Natural killer cell (primary cell): ENCODE measurements around the gene COPZ2. TPM values are rescaled to one million over a fixed set of nuclear protein-coding genes. Genes with fewer than 3 reads are reported as not detected.
"Not testable (repeated sequence)": the region's sequence is repeated elsewhere in the genome, so short reads cannot be mapped to it uniquely, and the experiment has no call there.

Experiments used
- ATAC-seq, 3 donors: fragments of 150-1000 bp in 2 of 3; fragments of 200-7000 bp in 1 of 3; cut with Tn5 transposase; 1 replicate in 1 of 3; 2 replicates in 2 of 3; pipeline ENCODE4 v1.10.0; 2021; ENCODE audit warnings: mild to moderate bottlenecking in 2 of 3, moderate library complexity in 2 of 3
- DNase-seq, 2 donors: peaks; one replicate each; pipeline versions ENCODE4 v3.0.0 to v3.0.0-alpha.2; 2013 to 2021; ENCODE audit warnings: mixed read lengths in 1 of 2
- H3K27ac ChIP-seq: one replicate; pipeline ENCODE4 v1.5.1; 2013; ENCODE audit warnings: mild to moderate bottlenecking, low read length
- H3K27me3 ChIP-seq: one replicate; pipeline ENCODE4 v1.6.1; 2013; ENCODE audit warnings: low read length; ENCODE audit not compliant: control insufficient read depth, insufficient read depth
- H3K36me3 ChIP-seq: one replicate; pipeline ENCODE4 v1.6.1; 2013; ENCODE audit warnings: low read length; ENCODE audit not compliant: control insufficient read depth, insufficient read depth
- H3K4me1 ChIP-seq: one replicate; pipeline ENCODE4 v1.6.1; 2013; ENCODE audit warnings: low read length; ENCODE audit not compliant: control insufficient read depth, insufficient read depth
- H3K4me3 ChIP-seq: one replicate; pipeline ENCODE4 v1.5.1; 2013; ENCODE audit warnings: low read length
- H3K9me3 ChIP-seq: one replicate; pipeline ENCODE4 v1.6.1; 2013; ENCODE audit warnings: low read length; ENCODE audit not compliant: control insufficient read depth, insufficient read depth
- H3K27ac Mint-ChIP-seq, 2 donors: one replicate each; pipeline ENCODE4 v1.8.0; 2022; ENCODE audit warnings: mild to moderate bottlenecking in 2 of 2, mixed read lengths in 2 of 2, moderate library complexity in 1 of 2
- H3K27me3 Mint-ChIP-seq, 2 donors: one replicate each; pipeline ENCODE4 v1.8.0; 2022; ENCODE audit warnings: low read depth in 2 of 2, mixed read lengths in 2 of 2
- H3K36me3 Mint-ChIP-seq: one replicate; pipeline ENCODE4 v1.8.0; 2022; ENCODE audit warnings: mixed read lengths
- H3K4me1 Mint-ChIP-seq, 2 donors: one replicate each; pipeline ENCODE4 v1.8.0; 2022; ENCODE audit warnings: mixed read lengths in 2 of 2
- H3K4me3 Mint-ChIP-seq: one replicate; pipeline ENCODE4 v1.8.0; 2022; ENCODE audit warnings: mild to moderate bottlenecking, moderate library complexity, mixed read lengths
- H3K9me3 Mint-ChIP-seq, 2 donors: one replicate each; pipeline ENCODE4 v1.8.0; 2022; ENCODE audit warnings: mixed read lengths in 2 of 2
- WGBS: methylation state at CpG from one replicate; pipeline ENCODE4 v1.1.7; 2013; ENCODE audit warnings: missing lambda C conversion rate; ENCODE audit not compliant: insufficient coverage; 5-methylcytosine and 5-hydroxymethylcytosine counted together
- intact Hi-C: fragments of 100-400 bp; cut with micrococcal nuclease; formaldehyde crosslinking; loops from one replicate; pipeline ENCODE4 v1.14.2; 2022
- total RNA-seq, 4 donors: library from RNA; stranded (reverse); fragments of 120-200 nt in 1 of 4; gene quantifications; one replicate each; pipeline versions ENCODE4 v1.2.3 to v1.2.4, GENCODE V29; 2013 to 2022
- TF ChIP-seq, protein P1 (sequence below): fragments of 200-600 bp; IDR thresholded peaks from one replicate; pipeline ENCODE4 v1.8.0; 2022; ENCODE audit warnings: antibody characterized with exemption

The COPZ2 gene
- total RNA-seq, 3 donors from 2014 or later (not counting 1 experiment from before 2014, with no cell fraction given), result 15.9 to 19.1 (median 16.5) TPM

DNA sequence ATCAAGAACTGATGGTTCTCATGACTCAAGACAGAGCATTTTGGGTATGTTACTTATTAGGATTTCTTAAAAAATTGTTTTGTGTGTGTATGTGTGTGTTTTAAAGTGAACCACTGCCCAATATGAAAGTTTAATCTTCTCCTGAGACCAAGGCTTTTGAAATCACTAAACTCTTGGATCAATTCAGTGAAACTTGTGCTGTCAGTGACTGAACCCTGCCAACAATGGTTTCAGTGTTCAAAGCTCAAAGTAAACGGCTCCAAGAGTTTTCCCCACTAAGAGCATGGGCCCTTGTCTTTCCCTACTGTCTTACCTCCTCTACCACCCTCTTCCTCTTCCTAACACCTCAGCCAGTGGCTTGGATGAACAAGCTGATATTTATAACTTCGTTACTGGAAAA, 32.6 kb upstream of the COPZ2 start:
- no peaks in the 10 kb centered on the region for H3K4me1 ChIP-seq
- H3K27me3 Mint-ChIP-seq, result no peaks in the 10 kb centered on the region
- intact Hi-C loops, result loop anchor here (10.0 kb wide), 1 partner anchor 125 kb away; the partner anchor contains the start of gene PNPO

DNA sequence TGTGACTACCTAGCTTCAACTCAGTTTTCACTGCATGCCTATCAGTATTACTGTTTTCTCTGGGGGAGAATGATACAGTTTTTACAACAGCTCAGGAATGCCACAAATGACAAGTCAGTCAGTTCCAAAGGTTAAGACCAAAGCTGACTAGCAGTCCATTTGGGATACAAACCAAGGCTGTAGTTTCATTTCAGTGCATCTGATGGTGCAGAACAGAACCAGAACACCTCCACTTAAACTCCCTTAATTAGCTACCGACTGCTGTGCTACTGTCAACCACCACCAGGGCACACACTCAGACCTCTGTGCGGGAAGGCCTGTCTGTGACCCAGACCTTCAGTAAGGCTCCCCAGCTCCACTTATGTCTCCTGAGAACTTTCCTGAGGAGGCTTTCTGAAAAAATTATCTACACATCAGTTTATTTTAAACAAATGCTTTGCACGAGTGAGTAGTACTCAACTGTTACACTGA, 30.9 kb upstream of the COPZ2 start:
- H3K4me1 Mint-ChIP-seq, result no peaks in the 10 kb centered on the region
- DNase-seq (peak in 1 of 2 donors; percentile 26), ATAC-seq (no peak)
- H3K27me3 Mint-ChIP-seq, result no peaks in the 10 kb centered on the region
- TF ChIP-seq, protein P1, sequence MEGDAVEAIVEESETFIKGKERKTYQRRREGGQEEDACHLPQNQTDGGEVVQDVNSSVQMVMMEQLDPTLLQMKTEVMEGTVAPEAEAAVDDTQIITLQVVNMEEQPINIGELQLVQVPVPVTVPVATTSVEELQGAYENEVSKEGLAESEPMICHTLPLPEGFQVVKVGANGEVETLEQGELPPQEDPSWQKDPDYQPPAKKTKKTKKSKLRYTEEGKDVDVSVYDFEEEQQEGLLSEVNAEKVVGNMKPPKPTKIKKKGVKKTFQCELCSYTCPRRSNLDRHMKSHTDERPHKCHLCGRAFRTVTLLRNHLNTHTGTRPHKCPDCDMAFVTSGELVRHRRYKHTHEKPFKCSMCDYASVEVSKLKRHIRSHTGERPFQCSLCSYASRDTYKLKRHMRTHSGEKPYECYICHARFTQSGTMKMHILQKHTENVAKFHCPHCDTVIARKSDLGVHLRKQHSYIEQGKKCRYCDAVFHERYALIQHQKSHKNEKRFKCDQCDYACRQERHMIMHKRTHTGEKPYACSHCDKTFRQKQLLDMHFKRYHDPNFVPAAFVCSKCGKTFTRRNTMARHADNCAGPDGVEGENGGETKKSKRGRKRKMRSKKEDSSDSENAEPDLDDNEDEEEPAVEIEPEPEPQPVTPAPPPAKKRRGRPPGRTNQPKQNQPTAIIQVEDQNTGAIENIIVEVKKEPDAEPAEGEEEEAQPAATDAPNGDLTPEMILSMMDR, result no peak
- no peaks in the 10 kb centered on the region for H3K36me3 Mint-ChIP-seq
- no peak overlapping the region for H3K27ac Mint-ChIP-seq
- no peaks in the 10 kb centered on the region for H3K9me3 Mint-ChIP-seq
- Histone ChIP-seq H3K4me1 (no peaks in the 10 kb centered on the region), H3K27me3 (no peaks in the 10 kb centered on the region), H3K4me3 (no peak overlapping the region), H3K36me3 (peaks cover 32% of the 10 kb centered on the region), H3K27ac (no peak overlapping the region), H3K9me3 (no peaks in the 10 kb centered on the region)
- 94% methylated on average over 3 of the region's 3 CpGs for WGBS
- H3K4me3 Mint-ChIP-seq, result no peak overlapping the region
- intact Hi-C loops, result no loop called here

More for the DNA sequence above, 32.6 kb upstream of the COPZ2 start:
- Mint-ChIP-seq H3K4me1 (no peaks in the 10 kb centered on the region), H3K27ac (no peak overlapping the region), H3K36me3 (no peaks in the 10 kb centered on the region), H3K9me3 (no peaks in the 10 kb centered on the region), H3K4me3 (no peak overlapping the region)
- Histone ChIP-seq H3K27me3 (no peaks in the 10 kb centered on the region), H3K36me3 (peaks cover 29% of the 10 kb centered on the region), H3K4me3 (no peak overlapping the region), H3K27ac (no peak overlapping the region), H3K9me3 (no peaks in the 10 kb centered on the region)
- TF ChIP-seq, protein P1, result no peak
- ATAC-seq (no peak), DNase-seq (no peak)
- WGBS, result 96% methylated on average over 2 of the region's 2 CpGs

DNA sequence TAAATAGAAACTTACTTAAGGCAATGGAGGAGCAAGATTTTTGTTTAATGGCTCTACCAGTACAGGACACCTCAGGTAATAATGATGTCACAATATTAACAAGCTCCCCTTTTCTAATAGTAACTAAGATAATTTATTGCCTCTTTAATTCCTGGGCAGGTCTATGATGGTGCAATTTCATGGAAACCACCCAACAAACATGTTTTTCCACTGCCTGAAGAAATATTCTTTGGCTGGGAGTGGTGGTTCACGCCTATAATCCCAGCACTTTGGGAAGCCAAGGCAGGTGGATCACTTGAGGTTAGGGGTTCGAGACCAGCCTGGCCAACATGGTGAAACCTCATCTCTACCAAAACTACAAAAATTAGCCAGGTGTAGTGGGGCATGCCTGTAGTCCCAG, 30.2 kb upstream of the COPZ2 start:
- H3K4me3 Mint-ChIP-seq, H3K27ac Mint-ChIP-seq, intact Hi-C loops, H3K4me1 ChIP-seq, H3K27me3 ChIP-seq, H3K4me1 Mint-ChIP-seq, H3K36me3 Mint-ChIP-seq, H3K27me3 Mint-ChIP-seq, H3K27ac ChIP-seq, ATAC-seq, H3K9me3 Mint-ChIP-seq, H3K9me3 ChIP-seq, DNase-seq, H3K4me3 ChIP-seq: not testable (repeated sequence)
- WGBS, result 100% methylated on average over 2 of the region's 2 CpGs
- H3K36me3 ChIP-seq, result peaks cover 32% of the 10 kb centered on the region

DNA sequence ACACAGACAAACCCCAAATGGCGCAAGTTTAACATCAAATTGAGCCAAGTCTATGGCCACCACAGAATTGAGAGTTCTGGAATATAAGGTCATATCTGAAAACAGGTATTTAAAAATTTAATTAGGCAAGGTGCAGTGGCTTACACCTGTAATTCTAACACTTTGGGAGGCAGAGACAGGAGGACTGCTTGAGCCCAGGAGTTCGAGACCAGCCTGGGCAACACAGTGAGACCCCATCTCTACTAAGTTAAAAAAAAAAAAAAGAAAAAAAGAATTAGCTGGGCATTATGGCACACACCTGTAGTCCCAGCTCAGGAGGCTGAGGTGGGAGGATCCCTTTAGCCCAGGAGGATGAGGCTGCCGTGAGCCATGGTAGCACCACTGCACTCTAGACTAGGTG, 29.6 kb upstream of the COPZ2 start:
- H3K4me3 ChIP-seq, result no peak overlapping the region
- Mint-ChIP-seq H3K9me3 (no peaks in the 10 kb centered on the region), H3K27me3 (no peaks in the 10 kb centered on the region), H3K27ac (peak overlapping the region in 1 of 2 donors; percentile 31), H3K4me3 (no peak overlapping the region), H3K36me3 (no peaks in the 10 kb centered on the region), H3K4me1 (no peaks in the 10 kb centered on the region)
- ATAC-seq, result no peak
- peaks cover 36% of the 10 kb centered on the region for H3K36me3 ChIP-seq
- WGBS, result 100% methylated on average over 3 of the region's 3 CpGs
- H3K27ac ChIP-seq, result no peak overlapping the region
- TF ChIP-seq, protein P1, result no peak
- no peak for DNase-seq
- no peaks in the 10 kb centered on the region for H3K4me1 ChIP-seq
- intact Hi-C loops, result no loop called here
- no peaks in the 10 kb centered on the region for H3K9me3 ChIP-seq
- H3K27me3 ChIP-seq, result no peaks in the 10 kb centered on the region
